ENCODE data around the gene PDXP. TPM values are rescaled to one million over a fixed set of nuclear protein-coding genes. Genes with fewer than 3 reads are reported as not detected.
"Not testable (repeated sequence)": the region's sequence is repeated elsewhere in the genome, so short reads cannot be mapped to it uniquely, and the experiment has no call there.

The PDXP gene
- total and polyA plus RNA-seq, 4 experiments from 2014 or later: 0.38 to 9.8 (median 7.2) TPM

DNA sequence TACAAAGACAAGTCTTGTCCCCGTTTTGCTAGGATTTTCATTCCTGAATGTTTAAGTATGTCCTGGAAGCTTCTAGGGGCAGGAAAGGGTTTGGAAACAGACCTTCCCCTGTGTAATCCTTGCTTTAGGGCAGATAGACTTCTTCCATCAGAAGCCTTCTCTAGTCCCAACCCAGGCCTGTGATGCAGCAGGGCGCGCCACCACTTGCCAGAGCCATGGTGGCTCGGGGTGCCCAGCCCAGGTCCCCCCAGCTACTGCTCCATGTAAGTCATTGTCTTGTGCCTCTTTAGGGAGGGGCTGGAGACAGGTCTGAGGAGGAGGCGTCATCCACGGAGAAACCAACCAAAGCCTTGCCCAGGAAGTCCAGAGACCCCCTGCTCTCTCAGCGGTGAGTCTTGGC lies 31.9 kb downstream of the PDXP start:
- Histone ChIP-seq H3K4me3 (ENCODE audit: low read length in 2 of 2) (no peak overlapping the region), H3K27ac (ENCODE audit: low read depth, low read length) (no peak overlapping the region), H3K9me3 (ENCODE audit: control insufficient read depth in 1 of 2, low read length in 2 of 2) (no peaks in the 10 kb centered on the region), H3K27me3 (ENCODE audit: insufficient read depth, low read length) (no peaks in the 10 kb centered on the region), H3K4me1 (ENCODE audit: insufficient read depth, low read length) (peaks cover 19% of the 10 kb centered on the region), H3K36me3 (ENCODE audit: insufficient read depth, low read length) (peaks cover 49% of the 10 kb centered on the region)
- H3K4me3 Mint-ChIP-seq: peak overlapping the region in 1 of 8 donors; percentile 43
- no peak overlapping the region for H3K27ac Mint-ChIP-seq
- peaks cover 13 to 30% (median 20%) of the 10 kb centered on the region in 4 donors for H3K4me1 Mint-ChIP-seq
- ChIA-PET POLR2A (ENCODE audit: partially characterized antibody) (no interaction called here), CTCF (ENCODE audit: partially characterized antibody) (interaction anchor here (22.7 kb wide), 1 partner anchor 52 kb away, joined by 558 read pairs; the partner anchor contains the start of gene SH3BP1)
- H3K36me3 Mint-ChIP-seq: peaks cover 34 to 59% of the 10 kb centered on the region in 2 donors
- no peak for DNase-seq
- intact Hi-C loops (cut with micrococcal nuclease): no loop called here
- H3K27me3 Mint-ChIP-seq: no peaks in the 10 kb centered on the region
- no peaks in the 10 kb centered on the region for H3K9me3 Mint-ChIP-seq

DNA sequence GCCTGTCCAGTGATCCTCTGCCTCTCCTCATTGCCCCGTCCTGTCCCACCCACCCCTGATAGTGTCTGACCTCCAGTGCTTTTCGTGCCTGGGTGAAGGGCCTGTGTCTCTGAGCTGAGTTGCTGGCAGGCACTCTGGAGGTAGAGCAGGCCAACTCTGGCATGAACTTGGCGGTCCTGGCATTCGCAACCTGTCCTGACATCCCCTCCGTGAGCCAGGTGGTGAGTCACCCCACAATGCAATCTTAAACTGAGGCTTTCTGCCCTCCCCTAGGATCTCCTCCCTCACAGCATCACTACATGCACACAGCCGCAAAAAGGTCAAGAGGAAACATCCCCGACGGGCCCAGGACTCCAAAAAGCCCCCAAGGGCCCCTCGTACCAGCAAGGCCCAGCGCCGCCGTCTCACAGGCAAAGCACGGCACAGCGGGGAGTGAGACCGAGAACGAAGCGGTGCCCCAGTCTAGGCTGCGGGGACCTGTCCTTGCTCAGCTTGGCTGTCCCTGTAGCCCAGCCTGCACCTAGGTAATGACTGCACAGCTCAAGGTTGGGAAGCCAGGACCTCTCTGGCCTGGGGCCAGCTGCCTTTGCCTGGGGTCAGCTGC lies 32.5 kb downstream of the PDXP start:
- no peak overlapping the region for H3K27ac ChIP-seq (ENCODE audit: low read depth, low read length)
- DNase-seq: no peak
- Mint-ChIP-seq H3K4me1 (peaks cover 15 to 34% (median 23%) of the 10 kb centered on the region in 4 donors), H3K27ac (no peak overlapping the region), H3K4me3 (no peak overlapping the region), H3K27me3 (no peaks in the 10 kb centered on the region), H3K9me3 (no peaks in the 10 kb centered on the region), H3K36me3 (peaks cover 38 to 60% of the 10 kb centered on the region in 2 donors)
- no peaks in the 10 kb centered on the region for H3K27me3 ChIP-seq (ENCODE audit: insufficient read depth, low read length)
- no peak overlapping the region for H3K4me3 ChIP-seq (ENCODE audit: low read length in 2 of 2)
- H3K4me1 ChIP-seq (ENCODE audit: insufficient read depth, low read length): peaks cover 17% of the 10 kb centered on the region
- CTCF ChIA-PET (ENCODE audit: partially characterized antibody): interaction anchor here (22.7 kb wide), 1 partner anchor 53 kb away, joined by 558 read pairs; the partner anchor contains the start of gene SH3BP1
- no peaks in the 10 kb centered on the region for H3K9me3 ChIP-seq (ENCODE audit: control insufficient read depth in 1 of 2, low read length in 2 of 2)
- intact Hi-C loops (cut with micrococcal nuclease): no loop called here
- H3K36me3 ChIP-seq (ENCODE audit: insufficient read depth, low read length): peaks cover 49% of the 10 kb centered on the region
- POLR2A ChIA-PET (ENCODE audit: partially characterized antibody): no interaction called here

DNA sequence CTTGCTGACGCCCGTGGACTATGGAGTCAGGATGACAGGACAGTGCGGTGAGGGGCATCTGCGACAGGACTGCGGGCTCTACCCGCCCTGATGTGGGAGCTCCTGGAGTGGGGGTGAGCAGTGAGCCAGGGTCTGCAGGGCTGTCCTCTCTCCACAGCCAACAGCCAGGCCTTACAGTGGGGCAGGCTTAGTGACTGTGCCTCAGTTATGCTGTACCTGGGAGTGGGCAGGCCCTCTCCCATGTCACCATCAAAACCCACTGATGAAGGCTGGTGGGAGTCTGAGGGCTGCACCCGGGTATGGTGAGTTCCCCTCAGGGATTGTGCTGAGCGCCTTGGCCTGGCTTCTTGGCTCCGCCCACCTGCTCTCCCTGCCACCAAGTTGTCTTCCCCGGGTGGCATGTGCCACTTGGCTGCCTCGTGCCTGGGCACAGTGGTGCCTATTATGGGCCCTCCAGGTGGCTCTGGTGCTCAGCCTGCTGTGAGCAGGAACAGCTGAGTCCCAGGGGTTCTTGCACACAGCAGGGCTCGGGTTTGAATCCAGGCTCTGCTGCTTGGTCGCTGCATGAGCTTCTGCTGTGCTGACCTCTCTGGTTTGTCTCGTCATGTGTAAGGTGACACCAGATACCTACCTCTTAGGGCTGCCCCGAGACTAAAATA lies 34.2 kb downstream of the PDXP start:
- Histone ChIP-seq H3K27me3 (ENCODE audit: insufficient read depth, low read length) (no peaks in the 10 kb centered on the region), H3K9me3 (ENCODE audit: control insufficient read depth in 1 of 2, low read length in 2 of 2) (no peaks in the 10 kb centered on the region), H3K27ac (ENCODE audit: low read depth, low read length) (no peak overlapping the region), H3K4me3 (ENCODE audit: low read length in 2 of 2) (no peak overlapping the region), H3K4me1 (ENCODE audit: insufficient read depth, low read length) (peaks cover 16% of the 10 kb centered on the region), H3K36me3 (ENCODE audit: insufficient read depth, low read length) (peaks cover 49% of the 10 kb centered on the region)
- CTCF ChIA-PET (ENCODE audit: partially characterized antibody): interaction anchor here (0.8 to 1.1 kb wide), 2 partner anchors 9 to 11 kb away, joined by 3 read pairs; no protein-coding TSS in a partner anchor
- no peak for DNase-seq
- H3K27me3 Mint-ChIP-seq: no peaks in the 10 kb centered on the region
- POLR2A ChIA-PET (ENCODE audit: partially characterized antibody): no interaction called here
- H3K27ac Mint-ChIP-seq: peak overlapping the region in 1 of 7 donors; percentile 42
- intact Hi-C loops (cut with micrococcal nuclease): no loop called here
- peaks cover 13 to 28% (median 19%) of the 10 kb centered on the region in 4 donors for H3K4me1 Mint-ChIP-seq
- H3K36me3 Mint-ChIP-seq: peaks cover 40 to 57% of the 10 kb centered on the region in 2 donors
- H3K9me3 Mint-ChIP-seq: no peaks in the 10 kb centered on the region
- no peak overlapping the region for H3K4me3 Mint-ChIP-seq

DNA sequence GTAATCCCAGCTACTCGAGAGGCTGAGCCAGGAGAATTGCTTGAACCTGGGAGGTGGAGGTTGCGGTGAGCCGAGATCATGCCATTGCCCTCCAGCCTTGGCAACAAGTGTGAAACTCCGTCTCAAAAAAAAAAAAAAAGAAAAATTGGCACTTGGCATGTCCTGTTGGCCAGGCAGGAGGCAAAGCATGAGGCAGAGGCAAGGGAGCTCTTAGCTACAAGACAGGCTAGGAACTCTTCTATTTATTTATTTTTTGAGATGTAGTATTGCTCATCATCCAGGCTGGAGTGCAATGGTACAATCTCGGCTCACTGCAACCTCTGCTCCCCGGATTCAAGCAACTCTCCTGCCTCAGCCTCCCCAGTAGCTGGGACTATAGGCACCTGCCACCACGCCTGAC lies 35.6 kb downstream of the PDXP start:
- DNase-seq; H3K9me3 ChIP-seq (ENCODE audit: control insufficient read depth in 1 of 2, low read length in 2 of 2); intact Hi-C loops (cut with micrococcal nuclease); H3K27ac Mint-ChIP-seq; H3K4me3 ChIP-seq (ENCODE audit: low read length in 2 of 2); H3K27ac ChIP-seq (ENCODE audit: low read depth, low read length); H3K27me3 Mint-ChIP-seq; POLR2A ChIA-PET (ENCODE audit: partially characterized antibody); H3K27me3 ChIP-seq (ENCODE audit: insufficient read depth, low read length); H3K4me3 Mint-ChIP-seq; H3K9me3 Mint-ChIP-seq; H3K4me1 ChIP-seq (ENCODE audit: insufficient read depth, low read length): not testable (repeated sequence)
- peaks cover 38% of the 10 kb centered on the region for H3K36me3 ChIP-seq (ENCODE audit: insufficient read depth, low read length)
- Mint-ChIP-seq H3K36me3 (peaks cover 33 to 47% of the 10 kb centered on the region in 2 donors), H3K4me1 (peaks cover 11 to 18% (median 13%) of the 10 kb centered on the region in 4 donors)
- CTCF ChIA-PET (ENCODE audit: partially characterized antibody): interaction anchor here (1.1 kb wide), 1 partner anchor 12 kb away, joined by 3 read pairs; no protein-coding TSS in a partner anchor

DNA sequence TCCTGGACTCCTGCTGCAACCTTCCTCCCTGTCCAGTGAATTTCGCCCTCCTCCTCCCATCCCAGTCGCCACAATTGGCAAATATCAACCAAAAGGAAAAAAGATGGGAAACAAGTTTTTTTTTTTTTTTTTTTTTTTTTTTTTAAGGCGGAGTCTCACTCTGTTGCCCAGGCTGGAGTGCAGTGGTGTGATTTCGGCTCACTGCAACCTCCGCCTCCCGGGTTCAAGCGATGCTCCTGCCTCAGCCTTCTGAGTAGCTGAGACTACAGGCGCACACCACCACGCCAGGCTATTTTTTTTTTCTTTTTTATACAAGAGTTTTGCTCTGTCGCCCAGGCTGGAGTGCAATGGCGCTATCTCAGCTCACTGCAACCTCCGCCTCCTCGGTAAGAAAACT lies 37.7 kb downstream of the PDXP start:
- ChIA-PET CTCF (ENCODE audit: partially characterized antibody) (interaction anchor here (1.2 kb wide), 1 partner anchor 90 kb away, joined by 3 read pairs; no protein-coding TSS in a partner anchor), POLR2A (ENCODE audit: partially characterized antibody) (interaction anchor here (1.3 to 1.5 kb wide), 3 partner anchors 10 to 38 kb away, joined by 3 to 6 read pairs (median 5); partner anchors contain the start of gene PDXP)
- H3K4me1 ChIP-seq (ENCODE audit: insufficient read depth, low read length); H3K9me3 ChIP-seq (ENCODE audit: control insufficient read depth in 1 of 2, low read length in 2 of 2); DNase-seq; H3K27me3 Mint-ChIP-seq; H3K27ac ChIP-seq (ENCODE audit: low read depth, low read length); intact Hi-C loops (cut with micrococcal nuclease); H3K4me3 ChIP-seq (ENCODE audit: low read length in 2 of 2); H3K9me3 Mint-ChIP-seq; H3K27me3 ChIP-seq (ENCODE audit: insufficient read depth, low read length): not testable (repeated sequence)
- H3K36me3 Mint-ChIP-seq: peaks cover 24 to 33% of the 10 kb centered on the region in 2 donors
- peaks cover 23% of the 10 kb centered on the region for H3K36me3 ChIP-seq (ENCODE audit: insufficient read depth, low read length)
- peak overlapping the region in 5 of 8 donors; percentile 42 to 81 (median 55) for H3K4me3 Mint-ChIP-seq
- peaks cover 10 to 18% (median 13%) of the 10 kb centered on the region in 4 donors for H3K4me1 Mint-ChIP-seq
- H3K27ac Mint-ChIP-seq: peak overlapping the region in 4 of 7 donors; percentile 23 to 71 (median 48)

DNA sequence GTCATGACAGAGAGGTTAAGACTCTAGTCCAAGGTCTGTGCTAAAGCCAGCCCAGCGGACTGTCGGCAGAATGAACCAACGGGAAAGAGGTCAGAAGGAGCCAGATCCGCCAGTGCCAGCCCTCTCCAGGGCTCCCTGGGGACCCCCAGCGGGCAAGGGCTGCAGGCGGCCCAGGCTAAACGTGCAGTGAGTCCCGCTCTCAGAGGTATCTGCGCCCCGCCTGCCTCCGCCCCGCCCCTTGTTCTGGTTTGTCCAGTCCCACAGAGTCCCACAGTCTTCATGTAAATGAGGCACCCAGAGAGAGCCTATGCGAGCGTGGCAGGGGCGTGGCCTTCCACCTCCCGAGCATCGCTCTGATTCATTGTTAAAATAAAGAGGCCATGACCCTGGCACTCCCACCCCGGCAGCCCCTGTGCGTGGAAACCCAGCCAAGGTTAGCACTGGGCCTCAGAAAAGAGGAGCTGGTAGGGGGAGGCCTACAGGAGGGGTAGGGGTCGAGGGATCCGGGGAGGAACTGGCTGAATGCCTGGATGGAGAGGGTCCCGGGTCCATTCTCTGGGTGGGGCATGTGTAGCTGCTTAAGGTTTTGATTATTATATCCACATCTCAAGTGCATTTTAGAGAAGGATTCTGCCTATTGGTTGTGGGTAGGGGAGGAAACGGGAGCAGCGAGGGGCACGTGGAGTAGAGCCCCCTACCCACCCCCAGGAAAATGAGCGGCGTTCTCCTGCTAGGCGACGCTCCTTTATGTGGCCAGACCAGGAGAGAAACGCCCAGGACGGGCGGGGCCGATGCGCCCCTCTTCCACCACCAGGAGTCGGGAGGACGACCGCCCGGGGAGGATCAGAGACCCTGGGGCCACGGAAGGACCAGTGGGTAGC lies 38.4 kb downstream of the PDXP start, which contains the start of gene TRIOBP:
TSS of gene TRIOBP (plus strand) at position 392 of the 881 bp plus-strand sequence. CDS start 4,318 bp downstream, outside the sequence.
- peaks cover 21 to 27% of the 10 kb centered on the region in 2 donors for H3K36me3 Mint-ChIP-seq
- H3K4me1 Mint-ChIP-seq: peaks cover 10 to 18% (median 13%) of the 10 kb centered on the region in 4 donors
- intact Hi-C loops (cut with micrococcal nuclease): no loop called here
- no peaks in the 10 kb centered on the region for H3K9me3 Mint-ChIP-seq
- peaks cover 9% of the 10 kb centered on the region for H3K4me1 ChIP-seq (ENCODE audit: insufficient read depth, low read length)
- H3K9me3 ChIP-seq (ENCODE audit: control insufficient read depth in 1 of 2, low read length in 2 of 2): no peaks in the 10 kb centered on the region
- peak; percentile 67 to 95 (median 77) for DNase-seq
- H3K27me3 Mint-ChIP-seq: no peaks in the 10 kb centered on the region
- CTCF ChIA-PET (ENCODE audit: partially characterized antibody): no interaction called here
- H3K27ac Mint-ChIP-seq: peak within 1 kb of the TSS in 5 of 7 donors; percentile 27 to 71 (median 55)
- no peaks in the 10 kb centered on the region for H3K27me3 ChIP-seq (ENCODE audit: insufficient read depth, low read length)
- no peak within 1 kb of the TSS for H3K4me3 ChIP-seq (ENCODE audit: low read length in 2 of 2)
- POLR2A ChIA-PET (ENCODE audit: partially characterized antibody): interaction anchor here (1.3 kb wide), 1 partner anchor 10 kb away, joined by 3 read pairs; no protein-coding TSS in a partner anchor
- peaks cover 16% of the 10 kb centered on the region for H3K36me3 ChIP-seq (ENCODE audit: insufficient read depth, low read length)
- peak within 1 kb of the TSS in 7 of 8 donors; percentile 6 to 81 (median 43) for H3K4me3 Mint-ChIP-seq
- no peak within 1 kb of the TSS for H3K27ac ChIP-seq (ENCODE audit: low read depth, low read length)
